Measurements from ENCODE around the gene OR2A5.

GRCh38 chr7:144050093-144050492 is 1.3 kb downstream of the OR2A5 start:
- TF ChIP-seq CTCF (IDR thresholded peaks at IDR 0.05 in 2 of 3, conservative IDR thresholded peaks at IDR 0.05 in 1 of 3; ENCODE audit: borderline replicate concordance in 1 of 3, insufficient read depth in 1 of 3, low read depth in 2 of 3, low read length in 2 of 3), result no peak
- no peak for TF ChIP-seq SRF (IDR thresholded peaks at IDR 0.05; ENCODE audit: low read depth)
- no peak for TF ChIP-seq POLR2A (IDR thresholded peaks at IDR 0.05; ENCODE audit: borderline replicate concordance, extremely low read depth, insufficient read depth, insufficient read length)
- TF ChIP-seq POLR2AphosphoS5 (IDR thresholded peaks at IDR 0.05; ENCODE audit: low read depth, low read length), result no peak
- TF ChIP-seq YY1 (IDR thresholded peaks at IDR 0.05; ENCODE audit: extremely low read depth, insufficient replicate concordance, low read depth, low read length), result no peak
- no peak for TF ChIP-seq EGR1 (IDR thresholded peaks at IDR 0.05; ENCODE audit: low read depth)
- TF ChIP-seq CEBPB (IDR thresholded peaks at IDR 0.05; ENCODE audit: low read depth), result no peak

All from HCT116 (cell line).